Activated gamma-delta T cell treated with anti-CD3 and anti-CD28 coated beads, Interleukin-2, amount 50 U/mL, for 16 hours (primary cell): Measurements from ENCODE around the gene CYFIP1.

Source experiments
- DNase-seq: peaks from one replicate; pipeline ENCODE4 v3.0.0-alpha.2; 2020; ENCODE audit warnings: low read depth

CYFIP1 gene

DNA sequence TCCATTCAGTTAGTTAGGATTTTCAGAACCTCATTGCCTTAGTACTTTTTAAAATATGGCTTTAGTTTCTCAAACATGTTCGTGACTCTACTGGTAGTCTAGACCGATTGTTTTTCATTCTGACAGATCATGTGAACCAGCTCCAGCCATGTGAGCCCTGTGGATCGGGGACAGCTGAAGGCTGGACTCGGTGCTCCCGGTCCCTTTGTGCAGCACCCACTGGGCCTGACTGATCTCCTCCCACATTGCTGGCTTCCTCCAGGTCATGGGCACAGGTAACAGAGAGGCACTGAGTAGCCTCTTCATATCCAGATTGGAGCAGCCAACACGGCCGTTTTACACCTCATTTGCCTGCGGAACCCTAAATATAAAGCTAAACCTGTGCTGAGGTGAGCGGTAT lies 111.2 kb downstream of the CYFIP1 start:
- no peak for DNase-seq

DNA sequence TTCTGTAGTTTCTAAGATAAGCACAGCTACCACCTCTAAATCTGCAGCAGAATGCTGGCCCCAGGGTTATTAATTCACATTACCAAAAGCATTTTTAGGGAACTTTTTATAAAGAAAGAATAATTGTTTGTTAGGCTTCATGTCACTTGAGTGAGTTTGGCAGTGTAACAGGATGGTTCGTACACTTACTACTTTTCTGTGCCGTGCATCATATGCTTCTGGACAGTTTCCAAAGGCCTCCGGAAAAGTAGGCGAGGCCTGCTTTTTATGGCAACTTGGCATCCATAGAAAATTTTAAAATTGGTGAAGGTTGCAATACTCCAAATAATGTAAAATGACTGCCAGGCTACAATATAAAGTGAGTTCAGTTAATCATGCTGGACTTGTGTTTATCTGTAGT lies 111.7 kb downstream of the CYFIP1 start:
- no peak for DNase-seq

DNA sequence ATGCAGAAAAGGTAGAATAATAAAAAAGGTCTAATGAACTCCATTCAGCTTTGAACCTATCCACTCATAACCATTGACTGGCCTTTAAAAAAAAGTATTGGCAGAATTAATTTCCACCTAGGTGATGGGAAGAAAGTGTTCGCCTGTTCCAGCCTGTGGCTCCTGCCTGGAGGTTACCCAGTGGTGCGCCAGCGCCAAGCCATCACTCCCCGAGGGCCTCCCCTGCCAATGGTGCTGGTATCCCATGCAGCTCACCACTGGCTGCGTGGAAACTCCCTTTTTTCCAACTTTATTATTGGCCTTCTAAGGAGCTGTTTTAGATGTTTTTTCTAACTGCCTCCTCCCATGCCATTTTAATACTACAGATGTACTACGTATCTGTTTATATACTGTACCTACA lies 112.3 kb downstream of the CYFIP1 start:
- no peak for DNase-seq

DNA sequence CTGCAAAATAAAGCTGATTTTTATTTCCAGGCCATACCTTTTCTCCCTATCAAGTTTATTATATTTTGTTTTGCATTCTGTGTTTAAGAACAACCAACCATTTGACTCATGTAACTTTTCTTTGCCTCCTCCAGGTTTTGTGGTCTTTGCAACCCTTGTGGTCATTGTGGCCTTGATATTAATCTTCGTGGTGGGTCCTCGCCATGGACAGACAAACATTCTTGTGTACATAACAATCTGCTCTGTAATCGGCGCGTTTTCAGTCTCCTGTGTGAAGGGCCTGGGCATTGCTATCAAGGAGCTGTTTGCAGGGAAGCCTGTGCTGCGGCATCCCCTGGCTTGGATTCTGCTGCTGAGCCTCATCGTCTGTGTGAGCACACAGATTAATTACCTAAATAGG lies 114.1 kb downstream of the CYFIP1 start:
- DNase-seq, result no peak

DNA sequence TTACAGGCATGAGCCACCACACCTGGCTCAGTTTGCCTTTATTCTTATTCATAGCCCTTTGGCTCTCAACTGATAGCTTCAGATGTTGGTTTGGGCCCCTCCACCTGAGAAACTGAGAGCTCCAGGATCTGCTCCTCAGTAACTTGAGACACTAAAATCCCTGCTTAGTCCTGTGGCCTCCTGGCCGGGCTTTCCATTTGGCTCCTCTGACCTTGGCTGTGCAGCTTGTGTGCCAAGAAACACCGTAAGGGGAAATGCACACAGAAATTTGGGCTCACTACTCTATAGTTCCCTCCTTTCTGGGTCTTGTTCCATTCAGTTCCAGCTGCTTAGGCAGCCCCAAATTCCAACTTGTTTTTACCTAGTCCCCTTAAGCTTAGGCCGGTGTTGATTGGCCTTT lies 116.8 kb downstream of the CYFIP1 start:
- DNase-seq, result no peak

DNA sequence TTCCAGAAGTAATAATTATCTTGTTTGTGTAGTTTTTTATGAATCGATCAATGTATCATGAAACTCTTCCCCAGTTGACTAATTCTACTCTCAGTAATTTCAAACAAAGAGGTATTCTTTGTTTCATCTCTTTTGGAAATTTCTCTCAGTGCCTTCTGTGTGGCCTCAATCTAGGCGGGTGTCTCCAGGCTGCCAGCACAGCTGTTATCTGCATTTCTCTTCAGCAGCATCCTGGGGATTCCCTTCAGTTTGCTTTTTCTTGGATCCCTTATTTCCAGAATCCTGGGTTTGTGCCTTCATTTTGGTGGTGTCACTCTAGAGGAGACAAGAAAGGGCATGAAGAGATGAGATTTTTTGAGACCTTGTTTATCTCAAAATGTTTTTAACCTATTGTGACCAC lies 119.0 kb downstream of the CYFIP1 start:
- no peak for DNase-seq

DNA sequence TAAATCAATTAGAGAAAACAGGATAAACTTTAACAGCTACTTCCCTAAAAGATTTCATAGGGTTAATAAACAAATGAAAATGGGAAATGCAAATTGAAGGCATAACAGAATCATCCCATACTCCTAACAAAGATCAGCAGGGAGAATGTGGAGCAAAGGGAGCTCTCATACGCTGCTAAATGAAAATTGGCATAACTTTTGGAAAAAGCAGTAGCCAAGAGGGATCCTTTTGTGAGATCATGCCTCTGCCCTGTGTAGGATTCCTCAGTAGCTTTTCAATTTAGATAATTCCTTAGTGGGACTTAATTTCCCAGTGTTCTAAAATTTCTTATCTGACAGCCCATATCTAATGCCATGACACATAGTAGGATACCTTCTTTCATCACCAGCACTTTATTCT lies 123.5 kb downstream of the CYFIP1 start:
- no peak for DNase-seq

DNA sequence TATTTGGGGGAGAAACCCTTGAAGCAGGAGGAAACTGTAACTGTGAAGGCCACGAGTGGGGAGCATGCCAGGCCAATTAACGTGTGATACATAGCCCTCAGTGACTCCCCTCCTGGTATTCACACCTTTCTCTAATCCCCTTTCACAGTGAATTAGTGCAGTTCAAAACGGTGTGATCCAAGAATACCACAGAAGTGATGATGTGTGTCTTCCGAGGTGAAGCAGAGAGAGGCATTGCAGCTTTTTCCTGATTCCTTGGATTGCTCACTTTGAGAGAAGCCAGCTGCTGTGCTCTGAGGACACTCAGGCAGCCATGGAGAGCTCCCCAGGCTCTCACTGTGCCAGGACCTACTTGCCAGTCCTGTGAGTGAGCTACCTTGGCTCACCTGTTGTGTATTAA lies 124.4 kb downstream of the CYFIP1 start:
- DNase-seq, result no peak

DNA sequence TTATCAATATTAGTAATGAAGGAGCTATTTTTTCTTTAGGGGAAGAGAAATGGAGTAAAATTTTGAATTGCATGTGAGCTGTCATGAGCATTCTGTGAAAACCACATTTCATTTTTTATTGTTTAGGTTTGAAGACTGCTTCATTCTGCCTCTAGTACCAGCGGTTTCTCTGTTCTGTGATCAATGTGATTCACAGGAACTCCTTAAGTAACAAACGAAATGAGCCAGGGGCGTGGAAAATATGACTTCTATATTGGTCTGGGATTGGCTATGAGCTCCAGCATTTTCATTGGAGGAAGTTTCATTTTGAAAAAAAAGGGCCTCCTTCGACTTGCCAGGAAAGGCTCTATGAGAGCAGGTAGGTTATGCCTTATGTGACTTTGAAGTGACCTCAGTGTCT lies 128.7 kb downstream of the CYFIP1 start:
- no peak for DNase-seq

DNA sequence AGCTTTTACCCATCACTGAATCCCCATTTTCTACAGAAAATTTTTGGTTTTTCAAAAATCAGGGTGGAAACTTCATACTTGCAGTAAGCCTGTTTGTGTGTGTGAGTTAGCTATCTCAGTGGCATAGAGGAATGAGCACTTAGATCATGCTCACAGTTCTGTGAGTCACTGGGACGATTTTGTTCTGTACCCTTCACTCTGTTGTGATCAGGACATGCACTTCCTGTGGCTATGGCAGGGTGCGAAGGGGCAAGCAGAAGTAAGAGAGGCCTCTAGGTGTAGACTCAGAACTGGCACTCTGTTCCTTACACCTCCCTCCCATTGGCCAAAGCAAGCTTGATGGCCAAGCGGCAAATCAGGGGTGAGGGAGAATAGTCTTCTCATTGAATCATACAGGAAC lies 130.1 kb downstream of the CYFIP1 start:
- no peak for DNase-seq

DNA sequence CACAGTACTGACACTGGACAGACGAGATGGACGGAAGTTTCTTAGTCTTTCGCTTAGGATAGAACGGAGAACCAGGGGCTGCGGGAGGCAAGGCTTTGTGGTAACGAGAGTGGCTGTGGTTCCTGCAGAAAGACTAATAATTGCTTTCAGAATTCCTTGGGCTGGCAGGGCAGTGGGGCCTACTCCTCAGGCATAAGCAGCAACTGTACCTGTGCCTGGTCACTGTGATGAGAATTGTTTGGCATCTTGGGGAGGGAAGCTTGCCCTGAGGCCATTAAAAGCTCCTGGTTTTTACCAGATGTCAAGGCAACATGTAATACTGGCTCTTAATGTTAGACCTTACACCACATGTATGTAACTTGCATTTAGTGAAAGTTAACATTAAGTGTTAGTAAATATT lies 134.1 kb downstream of the CYFIP1 start:
- DNase-seq, result no peak

DNA sequence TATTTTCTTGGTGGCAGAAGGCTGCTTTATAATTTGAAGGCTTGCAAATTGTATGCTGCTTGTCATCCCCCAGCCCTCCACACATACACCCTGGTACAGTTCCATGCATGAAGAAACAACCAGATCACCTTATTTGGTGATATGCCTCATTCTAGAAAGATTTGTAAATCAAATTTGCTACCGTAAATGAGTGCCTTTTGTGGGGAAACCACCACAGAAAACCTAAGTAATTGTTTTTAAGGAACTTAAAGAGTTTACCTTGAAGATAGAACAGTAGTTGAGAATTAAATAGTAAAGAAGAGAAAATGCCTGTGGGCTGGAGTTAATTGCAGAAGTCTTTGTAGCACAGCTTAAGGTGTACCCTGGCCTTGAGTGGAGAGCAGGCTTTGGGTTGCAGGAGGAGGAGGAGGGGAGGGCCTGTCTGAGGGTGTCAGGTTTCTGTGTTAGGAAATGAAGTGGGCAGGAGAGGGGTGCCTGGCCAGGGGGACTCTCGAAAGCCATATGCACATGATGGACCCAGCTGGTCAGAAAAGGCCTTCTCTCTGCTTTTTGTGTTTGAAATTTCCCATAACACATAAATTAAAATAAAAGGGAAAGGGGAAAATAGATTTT lies 134.8 kb downstream of the CYFIP1 start:
- DNase-seq, result no peak

DNA sequence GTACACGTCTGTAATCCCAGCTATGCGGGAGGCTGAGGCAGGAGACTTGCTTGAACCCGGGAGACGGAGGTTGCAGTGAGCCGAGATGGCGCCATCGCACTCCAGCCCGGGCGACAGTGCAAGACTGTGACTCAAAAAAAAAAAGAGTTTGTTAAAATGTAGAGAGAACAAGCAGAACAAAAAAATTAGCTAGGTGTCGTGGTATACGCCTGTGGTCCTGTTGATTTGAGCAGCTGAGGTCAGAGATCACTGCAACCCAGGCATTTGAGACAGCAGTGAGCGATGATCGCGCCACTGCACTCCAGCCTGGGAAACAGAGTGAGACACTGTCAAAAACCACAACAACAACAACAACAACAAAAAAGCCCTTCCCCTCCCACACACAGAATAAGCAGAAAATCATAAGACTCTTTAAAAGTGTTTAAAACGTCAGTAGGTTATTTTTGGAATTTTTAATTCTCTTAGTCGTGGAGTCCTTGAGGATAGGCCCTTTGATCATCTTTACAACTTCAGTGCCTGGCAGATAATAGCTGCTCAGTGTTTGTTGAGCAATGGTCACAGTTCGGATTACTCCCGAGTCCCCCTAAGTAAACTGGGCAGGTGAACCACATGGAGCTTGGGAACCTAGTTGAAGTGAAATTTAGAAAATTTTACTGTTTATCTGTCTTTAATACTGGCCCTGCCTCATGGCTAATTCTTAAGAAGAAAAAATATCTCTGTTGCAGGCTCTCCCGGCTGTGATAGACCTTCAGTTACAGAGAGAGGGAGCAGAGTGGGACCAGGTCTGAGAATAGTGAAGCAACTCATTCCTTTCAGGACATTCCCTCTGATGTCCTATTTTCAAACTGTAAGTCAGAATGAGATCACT lies 135.5 kb downstream of the CYFIP1 start:
- DNase-seq, result no peak

DNA sequence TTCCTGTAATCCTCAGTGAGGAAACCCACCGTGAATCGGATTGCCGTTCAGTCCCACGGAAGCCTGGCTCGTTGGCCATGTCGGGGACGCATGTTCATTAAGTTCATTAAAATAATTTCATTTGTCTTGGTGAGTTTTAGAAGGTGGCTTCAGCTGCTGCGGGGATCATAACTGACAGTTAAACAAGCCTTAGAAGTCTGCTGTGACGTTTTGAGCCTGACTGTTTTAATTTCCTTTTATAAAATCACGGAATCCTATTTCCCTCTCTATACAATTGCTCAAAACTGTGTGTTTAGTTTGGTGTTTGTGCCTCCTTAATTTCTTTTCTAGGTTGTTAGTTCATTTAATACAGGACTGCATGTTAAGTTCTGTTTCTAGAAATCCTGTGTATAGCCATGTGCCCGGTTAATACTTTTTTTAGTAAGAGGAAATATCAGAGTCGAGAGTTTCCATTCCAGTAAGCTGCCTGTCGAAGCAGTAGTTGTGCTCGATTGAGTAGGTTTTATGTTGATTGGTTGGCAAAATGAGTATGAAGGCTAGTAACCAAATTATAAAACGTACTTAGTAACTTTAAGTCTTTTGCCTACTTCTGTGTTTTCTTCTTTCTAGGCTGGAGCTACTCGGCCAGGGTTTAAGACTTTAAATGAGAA lies 141.0 kb downstream of the CYFIP1 start:
- DNase-seq, result no peak

DNA sequence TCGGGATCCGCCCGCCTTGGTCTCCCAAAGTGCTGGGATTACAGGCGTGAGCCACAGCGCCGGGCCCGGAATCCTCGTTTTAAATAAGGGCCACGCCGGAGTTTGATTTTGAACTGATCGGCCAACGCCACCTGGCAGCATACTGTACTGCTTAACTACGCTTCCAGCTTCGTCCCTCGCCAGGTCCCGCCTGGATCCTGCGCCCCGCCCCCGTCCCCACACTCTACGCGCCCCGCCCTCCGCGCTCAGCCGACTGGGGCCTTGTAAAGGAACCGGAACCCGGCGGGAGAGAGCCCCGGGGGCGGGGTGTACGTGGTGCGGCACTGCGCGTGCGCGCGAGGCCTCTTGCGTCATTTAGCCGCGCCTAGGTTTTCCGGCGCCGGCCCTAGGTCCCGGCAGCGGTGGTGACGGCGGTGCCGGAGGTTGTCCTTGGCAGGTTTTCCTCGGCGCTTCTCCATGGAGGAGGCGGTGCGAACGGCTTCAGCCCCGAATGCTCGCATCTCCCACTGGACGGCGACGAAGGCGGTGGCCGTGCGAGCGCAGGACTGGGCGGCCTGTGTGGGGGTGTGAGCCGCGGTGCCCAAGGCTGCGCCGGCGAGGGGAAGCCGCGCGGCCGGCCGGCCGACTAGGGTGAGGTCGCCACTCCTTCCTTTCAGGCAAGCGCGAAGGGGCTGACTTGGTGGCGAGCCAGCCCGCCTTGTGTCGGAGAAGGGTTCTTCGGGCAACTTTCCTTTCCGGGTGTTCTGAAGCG lies 141.7 kb downstream of the CYFIP1 start, which contains the start of gene NIPA2:
NIPA2 (plus strand) TSS at position 375 of the 751 bp plus-strand sequence. CDS start 13,066 bp downstream, outside the sequence.
- DNase-seq, result peak; percentile 96

DNA sequence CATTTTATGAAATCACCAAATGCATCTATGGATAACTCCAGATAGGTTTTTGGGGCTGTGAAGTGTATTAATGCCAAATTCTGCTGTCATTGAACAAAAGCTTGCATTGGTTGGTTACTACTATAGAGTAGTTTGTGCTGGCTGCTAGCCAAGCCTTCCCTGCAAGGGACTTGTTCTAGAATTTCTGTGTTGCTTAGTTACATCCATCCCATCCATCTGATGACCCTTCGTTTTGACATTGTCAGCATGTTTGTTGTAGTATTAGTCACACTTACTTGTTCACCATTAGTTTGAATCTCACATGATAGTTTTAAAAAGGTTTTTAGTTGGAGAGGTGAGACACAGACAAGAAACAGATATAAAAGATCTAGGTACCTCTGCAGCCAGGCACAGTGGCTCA lies 148.7 kb downstream of the CYFIP1 start:
- no peak for DNase-seq

DNA sequence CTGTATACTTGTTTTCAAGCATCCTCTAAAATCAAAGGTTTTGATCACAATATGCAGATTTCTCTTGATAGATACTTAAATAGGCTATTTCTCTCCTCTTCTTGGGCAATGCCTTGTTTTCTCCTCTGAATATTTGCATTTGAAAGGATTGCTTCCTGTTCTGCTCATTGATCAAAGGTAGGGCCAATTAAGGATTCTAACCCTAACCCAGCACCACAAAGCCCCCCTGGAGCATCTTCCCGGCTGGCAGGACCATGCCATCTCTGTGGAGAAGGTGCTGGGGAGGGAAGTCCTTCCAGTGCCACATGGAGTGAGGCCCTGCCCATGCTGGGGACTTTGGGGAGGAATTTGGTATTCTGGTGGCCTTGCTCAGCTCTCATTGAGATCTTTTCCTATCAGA lies 153.0 kb downstream of the CYFIP1 start:
- no peak for DNase-seq

DNA sequence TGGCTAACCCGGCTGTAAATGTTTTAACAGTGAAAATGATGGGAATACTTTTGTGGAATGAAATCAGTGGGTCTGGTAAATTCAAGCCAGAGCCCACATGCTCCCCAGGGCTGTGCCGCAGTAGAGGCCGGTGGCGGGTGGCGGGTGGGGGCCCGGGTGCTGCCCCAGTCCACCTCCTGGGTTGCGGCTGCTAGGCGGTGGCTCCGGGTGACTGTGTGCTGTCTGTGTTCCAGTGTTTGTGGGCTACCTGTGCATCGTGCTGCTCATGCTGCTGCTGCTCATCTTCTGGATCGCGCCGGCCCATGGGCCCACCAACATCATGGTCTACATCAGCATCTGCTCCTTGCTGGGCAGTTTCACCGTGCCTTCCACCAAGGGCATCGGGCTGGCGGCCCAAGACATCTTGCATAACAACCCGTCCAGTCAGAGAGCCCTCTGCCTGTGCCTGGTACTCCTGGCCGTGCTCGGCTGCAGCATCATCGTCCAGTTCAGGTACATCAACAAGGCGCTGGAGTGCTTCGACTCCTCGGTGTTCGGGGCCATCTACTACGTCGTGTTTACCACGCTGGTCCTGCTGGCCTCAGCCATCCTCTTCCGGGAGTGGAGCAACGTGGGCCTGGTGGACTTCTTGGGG lies 156.6 kb downstream of the CYFIP1 start:
- no peak for DNase-seq

DNA sequence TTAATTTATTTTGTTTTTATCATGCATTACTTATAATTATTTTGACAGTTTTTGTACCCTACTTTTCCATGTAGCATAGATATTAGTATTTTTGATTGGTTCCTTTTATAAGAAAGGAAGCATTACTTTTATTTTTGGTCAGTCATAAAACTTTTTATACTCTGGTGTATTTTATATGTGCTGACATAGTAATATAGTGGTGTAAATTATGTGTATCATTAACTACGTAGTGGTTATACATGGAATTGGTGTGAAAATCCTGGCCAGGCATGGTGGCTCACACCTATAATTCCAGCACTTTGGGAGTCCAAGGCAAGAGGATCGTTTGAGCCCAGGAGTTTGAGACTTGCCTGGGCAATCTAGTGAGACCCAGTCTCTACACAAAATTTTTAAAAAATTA lies 160.5 kb downstream of the CYFIP1 start:
- no peak for DNase-seq
